Activated CD4-positive, alpha-beta T cell treated with anti-CD3 and anti-CD28 coated beads for 1 hour (primary cell): ENCODE data around the gene RFPL3.
"Not testable (repeated sequence)": the region's sequence is repeated elsewhere in the genome, so short reads cannot be mapped to it uniquely, and the experiment has no call there.

Experiments used
- DNase-seq: peaks from one replicate; pipeline ENCODE4 v3.0.0-alpha.2; 2020

The RFPL3 gene

GRCh38 chr22:32354360-32355351 is 3.0 kb upstream of the RFPL3 start:
- no peak for DNase-seq

GRCh38 chr22:32355760-32356159 is 1.9 kb upstream of the RFPL3 start:
- no peak for DNase-seq

DNA sequence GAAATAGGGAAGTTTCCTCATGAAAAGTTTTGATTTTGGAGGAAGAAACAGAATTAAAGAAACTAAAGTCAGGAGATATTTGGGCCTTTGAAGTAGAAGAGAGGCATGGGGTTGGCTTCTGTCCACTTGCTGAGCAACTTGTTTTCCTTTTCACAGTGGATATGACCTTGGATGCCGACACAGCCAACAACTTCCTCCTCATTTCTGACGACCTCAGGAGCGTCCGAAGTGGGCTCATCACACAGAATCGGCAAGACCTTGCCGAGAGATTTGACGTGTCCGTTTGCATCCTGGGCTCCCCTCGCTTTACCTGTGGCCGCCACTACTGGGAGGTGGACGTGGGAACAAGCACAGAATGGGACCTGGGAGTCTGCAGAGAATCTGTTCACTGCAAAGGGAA is 2.4 kb downstream of the RFPL3 start:
- DNase-seq: not testable (repeated sequence)

DNA sequence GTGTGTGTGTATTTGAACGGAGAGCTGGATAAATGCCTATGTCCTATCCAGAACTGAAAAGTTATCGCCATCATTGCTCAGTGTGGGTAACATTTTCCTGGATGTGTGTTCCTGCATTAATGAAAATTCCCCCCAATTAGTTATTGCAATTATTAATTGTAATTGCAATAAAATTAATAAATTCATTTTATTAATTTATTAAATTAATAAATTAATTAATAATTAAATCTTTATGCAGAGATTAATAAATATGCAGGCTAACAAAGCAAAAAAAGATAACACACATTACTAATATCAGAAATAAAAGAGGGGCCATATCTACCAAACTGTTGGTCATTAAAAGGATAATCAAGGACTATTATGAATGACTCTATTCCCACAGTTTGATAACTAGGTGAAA is 3.6 kb downstream of the RFPL3 start:
- no peak for DNase-seq

DNA sequence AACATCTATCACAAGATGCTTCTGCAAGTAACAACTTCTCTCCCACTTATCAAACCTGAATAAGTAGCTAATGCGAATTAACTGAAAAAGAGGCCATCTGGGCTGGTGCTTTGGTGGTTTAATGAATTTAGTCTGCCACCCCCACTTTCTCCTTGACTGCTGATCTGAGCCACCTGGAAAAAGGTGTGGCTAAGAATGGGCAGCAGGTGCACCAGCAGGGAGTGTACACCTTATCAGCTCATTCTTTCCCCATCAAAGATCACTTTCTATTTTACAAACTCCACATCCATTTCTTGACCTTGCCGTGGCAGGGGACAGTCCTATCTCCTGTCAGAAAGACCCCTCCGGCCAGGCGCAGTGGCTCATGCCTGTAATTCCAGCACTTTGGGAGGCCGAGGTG is 6.5 kb downstream of the RFPL3 start:
- no peak for DNase-seq

- DNase-seq: no peak
These were observed 18.2 kb downstream of the RFPL3 start for GRCh38 chr22:32375678-32376450.

DNA sequence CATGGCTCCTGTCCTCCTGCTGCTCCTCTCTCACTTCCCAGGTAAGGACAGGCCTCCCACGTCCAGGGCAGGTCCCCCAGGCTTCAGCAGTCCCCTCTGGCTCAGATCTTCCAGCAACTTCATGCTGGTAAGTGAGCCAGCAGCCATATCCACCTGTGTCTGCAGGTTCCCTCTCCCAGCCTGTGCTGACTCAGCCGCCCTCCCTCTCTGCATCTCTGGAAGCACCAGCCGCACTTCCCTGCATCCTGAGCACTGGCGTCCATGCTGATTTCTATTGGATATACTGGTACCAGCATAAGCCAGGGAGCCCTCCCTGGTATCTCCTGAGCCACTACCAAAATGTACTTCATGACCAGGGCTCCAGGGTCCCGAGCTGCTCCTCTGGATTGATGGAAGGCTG is 19.0 kb downstream of the RFPL3 start:
- DNase-seq: no peak

DNA sequence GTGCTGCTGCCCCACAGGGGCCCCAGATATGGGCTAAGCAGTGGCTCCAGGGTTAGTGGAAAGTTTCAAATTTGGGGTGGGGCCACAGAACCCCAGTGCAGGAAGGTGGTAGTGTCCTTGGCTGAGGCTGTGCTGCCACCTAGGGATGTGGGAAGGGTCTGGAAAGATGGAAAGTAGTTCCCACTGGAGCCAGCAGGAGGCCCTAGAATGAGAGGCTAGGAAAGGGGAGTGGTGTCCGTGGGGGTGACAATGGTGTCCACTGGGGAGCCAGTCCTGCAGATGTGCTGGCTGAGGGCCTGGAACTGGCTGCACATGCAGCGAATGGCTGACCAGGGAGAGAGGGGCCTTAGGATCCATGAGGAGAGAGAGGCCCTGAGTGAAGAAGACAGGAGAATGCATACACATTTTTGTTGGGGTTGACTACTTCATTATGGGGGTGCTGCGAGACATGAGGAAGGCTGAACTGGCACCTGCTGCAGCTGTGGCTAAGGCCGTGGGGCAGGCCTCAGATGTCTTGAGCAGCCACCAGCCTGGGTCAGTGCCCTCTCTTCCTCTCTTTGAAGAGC is 21.1 kb downstream of the RFPL3 start:
- DNase-seq: no peak

- no peak for DNase-seq
These were observed 23.3 kb downstream of the RFPL3 start for GRCh38 chr22:32380991-32381390.

- no peak for DNase-seq
These were observed 28.0 kb downstream of the RFPL3 start for GRCh38 chr22:32385681-32386080.

- no peak for DNase-seq
These were observed 32.0 kb downstream of the RFPL3 start for GRCh38 chr22:32389685-32390084.

DNA sequence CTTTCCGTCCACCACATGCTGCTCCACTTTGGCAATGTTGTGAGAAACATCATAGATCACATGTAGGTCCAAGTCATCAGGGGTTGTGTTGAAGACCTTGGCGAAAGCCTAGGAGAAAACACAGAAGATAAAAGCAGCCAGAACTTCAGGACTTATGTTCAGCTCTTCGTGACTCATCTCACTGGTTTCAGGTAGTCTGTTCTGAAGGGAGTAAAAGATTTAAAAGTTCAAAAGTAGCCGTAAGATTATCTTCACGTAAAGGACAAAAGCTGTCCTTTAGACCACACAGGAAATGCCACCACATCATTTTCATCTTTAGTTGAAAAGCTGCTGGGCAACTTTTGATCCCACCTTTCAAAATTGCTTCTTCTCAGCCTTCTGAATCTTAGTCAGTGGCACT is 37.4 kb downstream of the RFPL3 start:
- no peak for DNase-seq

DNA sequence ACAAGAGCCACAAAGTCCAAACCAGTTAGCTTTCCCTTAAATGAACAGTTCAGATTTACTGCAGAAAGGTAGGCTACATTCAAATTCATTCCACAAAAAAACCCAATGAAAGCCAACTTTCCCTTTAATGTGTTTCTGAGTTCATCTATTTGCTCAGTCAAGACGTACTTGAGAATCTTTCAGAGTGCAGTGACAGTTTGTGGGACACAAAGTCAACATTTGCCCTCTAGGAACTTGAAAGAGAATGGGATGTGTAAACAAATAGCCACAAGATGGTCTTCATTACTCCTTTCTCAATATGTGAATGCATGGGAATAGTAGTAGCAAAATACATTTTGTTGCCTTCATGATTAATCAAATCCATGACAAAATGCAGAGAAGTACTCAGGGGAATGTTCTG is 38.6 kb downstream of the RFPL3 start:
- DNase-seq: no peak

GRCh38 chr22:32396746-32397145 is 39.1 kb downstream of the RFPL3 start:
- DNase-seq: no peak

- no peak for DNase-seq
These were observed 43.8 kb downstream of the RFPL3 start for GRCh38 chr22:32401486-32401885.

DNA sequence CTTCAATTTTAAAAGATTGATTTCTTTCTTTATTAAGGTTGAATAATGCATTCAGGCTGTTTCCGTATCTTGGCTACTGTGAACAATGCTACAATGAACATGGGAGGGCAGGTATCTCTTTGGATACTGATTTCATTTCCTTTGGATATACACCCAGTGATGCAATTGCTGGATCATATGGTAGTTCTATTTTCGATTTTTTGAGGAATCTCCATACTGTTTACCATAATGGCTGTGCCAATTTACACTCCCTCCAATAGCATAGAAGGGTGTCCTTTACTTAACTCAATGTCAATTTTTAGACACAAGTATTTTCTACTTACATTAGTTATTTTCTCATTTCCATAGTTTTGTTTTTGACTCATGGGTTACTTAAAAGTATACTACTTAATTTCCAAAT is 46.4 kb downstream of the RFPL3 start:
- no peak for DNase-seq

DNA sequence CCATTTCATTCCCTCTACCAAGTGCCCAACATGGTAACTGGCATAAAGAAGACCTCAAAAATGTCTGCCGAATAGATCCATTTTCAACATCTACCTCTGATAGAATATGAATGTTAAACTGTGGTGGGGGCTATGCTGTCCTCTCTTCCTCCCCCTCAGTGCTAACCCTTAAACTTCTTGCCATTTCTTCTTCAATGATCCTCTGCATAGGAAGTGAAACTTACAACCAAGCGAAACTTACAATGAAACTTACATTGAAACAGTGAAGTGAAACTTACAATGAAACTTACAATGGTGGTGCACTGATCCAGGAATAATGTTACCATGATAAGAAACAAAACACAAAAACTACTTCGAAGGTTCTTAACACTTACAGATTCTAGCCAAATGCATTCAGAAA is 49.6 kb downstream of the RFPL3 start:
- no peak for DNase-seq

DNA sequence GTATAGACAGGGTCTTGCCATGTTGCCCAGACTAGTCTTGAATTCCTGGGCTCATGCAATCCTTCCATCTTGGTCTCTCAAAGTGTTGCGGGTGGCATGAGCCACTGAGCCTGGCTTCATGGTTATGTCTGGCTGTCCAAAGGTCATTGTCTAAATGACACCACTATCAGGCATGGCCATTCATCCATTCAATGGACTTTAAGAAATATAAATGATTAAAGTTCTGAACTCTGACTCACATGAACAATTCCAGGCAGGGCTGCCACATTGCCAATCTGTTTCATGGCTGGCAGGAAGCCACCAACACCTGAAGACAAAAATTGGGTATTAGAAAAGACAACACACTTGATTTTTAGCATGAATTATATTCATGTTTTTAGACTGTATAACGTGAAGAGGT is 50.3 kb downstream of the RFPL3 start:
- no peak for DNase-seq

- DNase-seq: no peak
These were observed 52.3 kb downstream of the RFPL3 start for GRCh38 chr22:32409977-32410376.

GRCh38 chr22:32410459-32410858 is 52.8 kb downstream of the RFPL3 start:
- DNase-seq: no peak
